GM12878 (cell line): Measurements from ENCODE around the gene FAM20B. TPM values are rescaled to one million over a fixed set of nuclear protein-coding genes. Genes with fewer than 3 reads are reported as not detected.

Experiments used
- BCL3 ChIP-seq: IDR thresholded peaks from 2 replicates; pipeline ENCODE4 v1.6.1; 2011; ENCODE audit warnings: borderline replicate concordance, low read depth, mild to moderate bottlenecking, moderate library complexity, low read length; ENCODE audit not compliant: insufficient read depth, poor library complexity, severe bottlenecking
- CBX3 ChIP-seq: fragments of 200-600 bp; sonication (generic); IDR thresholded peaks from 2 replicates; pipeline ENCODE4 v1.6.1; 2016; ENCODE audit warnings: low read depth, borderline replicate concordance
- CBX5 ChIP-seq: sonication (generic); IDR thresholded peaks from 2 replicates; pipeline ENCODE4 v1.6.1; 2016; ENCODE audit warnings: low read depth, moderate library complexity, mild to moderate bottlenecking, inconsistent platforms
- E4F1 ChIP-seq: fragments of 450-650 bp; IDR thresholded peaks from 2 replicates; pipeline ENCODE4 v1.6.1; 2018; ENCODE audit warnings: borderline replicate concordance, mild to moderate bottlenecking; ENCODE audit not compliant: partially characterized antibody
- ETV6 ChIP-seq, 2 experiments: fragments of 450-650 bp in 1 of 2; IDR thresholded peaks in 1 of 2; conservative IDR thresholded peaks in 1 of 2; 2 replicates each; pipeline ENCODE4 v1.6.1; 2014; ENCODE audit warnings: antibody characterized with exemption in 1 of 2, borderline replicate concordance in 1 of 2, low read depth in 1 of 2, mild to moderate bottlenecking in 1 of 2, moderate library complexity in 1 of 2
- GATAD2B ChIP-seq: fragments of 450-650 bp; conservative IDR thresholded peaks from 2 replicates; pipeline ENCODE4 v1.6.1; 2017; ENCODE audit warnings: low read depth, mild to moderate bottlenecking, moderate library complexity
- IRF5 ChIP-seq: fragments of 450-650 bp; IDR thresholded peaks from 2 replicates; pipeline ENCODE4 v1.6.1; 2017; ENCODE audit warnings: borderline replicate concordance
- KAT2A ChIP-seq: conservative IDR thresholded peaks from 2 replicates; pipeline ENCODE4 v1.6.1; 2011; ENCODE audit warnings: low read depth, low read length; ENCODE audit not compliant: control insufficient read depth
- MEF2B ChIP-seq: fragments of 450-650 bp; IDR thresholded peaks from 2 replicates; pipeline ENCODE4 v1.6.1; 2018; ENCODE audit warnings: mild to moderate bottlenecking, moderate library complexity; ENCODE audit not compliant: partially characterized antibody, poor library complexity, severe bottlenecking
- MYB ChIP-seq: fragments of 150-350 bp; IDR thresholded peaks from 2 replicates; pipeline ENCODE4 v1.6.1; 2014; ENCODE audit warnings: mild to moderate bottlenecking, low read depth, low read length, borderline replicate concordance
- MYC ChIP-seq: IDR thresholded peaks from 2 replicates; pipeline ENCODE4 v1.6.1; 2011; ENCODE audit warnings: mild to moderate bottlenecking, low read length, moderate library complexity, inconsistent platforms; ENCODE audit not compliant: insufficient read depth, insufficient replicate concordance, insufficient read length, severe bottlenecking
- NFIC ChIP-seq: IDR thresholded peaks from 2 replicates; pipeline ENCODE4 v1.6.1; 2012; ENCODE audit warnings: low read depth, mild to moderate bottlenecking, inconsistent platforms, low read length, moderate library complexity
- RELA ChIP-seq: fragments of 450-650 bp; IDR thresholded peaks from 2 replicates; pipeline ENCODE4 v1.8.0; 2014; ENCODE audit warnings: borderline replicate concordance; ENCODE audit not compliant: partially characterized antibody
- REST ChIP-seq: IDR thresholded peaks from 2 replicates; pipeline ENCODE4 v1.6.1; 2012; ENCODE audit warnings: mild to moderate bottlenecking, low read depth, low read length
- SMAD5 ChIP-seq: IDR thresholded peaks from 2 replicates; pipeline ENCODE4 v1.6.1; 2016; ENCODE audit warnings: antibody characterized with exemption, low read depth
- SMARCA5 ChIP-seq: fragments of 450-650 bp; IDR thresholded peaks from 2 replicates; pipeline ENCODE4 v1.6.1; 2017; ENCODE audit warnings: mild to moderate bottlenecking
- SREBF1 ChIP-seq: IDR thresholded peaks from 2 replicates; pipeline ENCODE4 v1.6.1; 2012; ENCODE audit warnings: mild to moderate bottlenecking, low read length
- ZBED1 ChIP-seq: IDR thresholded peaks from 2 replicates; pipeline ENCODE4 v1.6.1; 2016; ENCODE audit warnings: borderline replicate concordance
- ZNF24 ChIP-seq: fragments of 450-650 bp; IDR thresholded peaks from 2 replicates; pipeline ENCODE4 v1.6.1; 2017; ENCODE audit warnings: antibody characterized with exemption, mild to moderate bottlenecking
- ZNF274 ChIP-seq: IDR thresholded peaks from one replicate; pipeline ENCODE4 v1.8.0; 2011; ENCODE audit not compliant: insufficient read length, insufficient read depth
- polyA plus RNA-seq, 11 experiments: library from polyadenylated mRNA; depleted of rRNA in 4 of 11; unstranded in 6 of 11; stranded (reverse) in 5 of 11; fragments of >200 nt; fragmentation: Nextera tagmentation in 4 of 11; fragmentation: Illumina TruSeq in 1 of 11; extraction: Ambion mirVana in 4 of 11; extraction: Trizol in 1 of 11; gene quantifications; 1 replicate in 1 of 11; 2 replicates in 10 of 11; pipeline versions ENCODE4 v1.2.1 to v1.2.3, GENCODE V29; 2011 to 2016; ENCODE audit warnings: inconsistent platforms in 2 of 11, missing spikeins in 2 of 11, low read depth in 1 of 11
- total RNA-seq, 4 experiments: library from RNA; depleted of rRNA in 3 of 4; stranded (reverse); fragments of >200 nt in 3 of 4; fragmentation: Illumina TruSeq in 1 of 4; extraction: Trizol in 1 of 4; gene quantifications; 2 replicates each; pipeline versions ENCODE4 v1.2.1 to v1.2.3, GENCODE V29; 2013 to 2021

Gene FAM20B
- total and polyA plus RNA-seq, 10 of the 15 experiments (the other 5 are each of a cell fraction or from before 2014, with no cell fraction given), result 2.4 to 25.6 (median 12.8) TPM

- TF ChIP-seq MYC (no peak), ZNF274 (no peak), BCL3 (no peak), ZNF24 (no peak), ETV6 (conservative IDR thresholded peaks at IDR 0.05 in 1 of 2, IDR thresholded peaks at IDR 0.05 in 1 of 2; ENCODE audit: borderline replicate concordance in 1 of 2, low read depth in 1 of 2) (no peak), MYB (no peak), SREBF1 (peak; percentile 33; the same call in 1 of the 2 replicates), CBX3 (no peak), CBX5 (no peak), RELA (no peak), REST (no peak), KAT2A (no peak), IRF5 (no peak), NFIC (no peak), SMARCA5 (no peak; the same call in 1 of the 2 replicates), SMAD5 (no peak), MEF2B (no peak), GATAD2B (no peak), ZBED1 (no peak), E4F1 (peak; percentile 49)
Measured at GRCh38 chr1:179025125-179025974, at the start of gene FAM20B (continued).
